BLaER1 treated with 17β-estradiol and CSF1 and Interleukin-3, amounts not matched to agents 10 nM and 100 nM (cell line): Measurements from ENCODE around the gene ARAP3.
A peak's percentile ranks its signal among the peaks of the same experiment; 100 is the strongest.

ENCODE experiments used
- H3K27ac ChIP-seq, 11 experiments: shearing (Covaris generic); formaldehyde crosslinking; 2 replicates each; pipeline ENCODE4 v1.8.1; 2022
- H3K27me3 ChIP-seq, 11 experiments: shearing (Covaris generic); formaldehyde crosslinking; 2 replicates each; pipeline ENCODE4 v1.8.1; 2022
- H3K36me3 ChIP-seq, 11 experiments: shearing (Covaris generic); formaldehyde crosslinking; 2 replicates each; pipeline ENCODE4 v1.8.1; 2022
- H3K4me1 ChIP-seq, 10 experiments: shearing (Covaris generic); formaldehyde crosslinking; 2 replicates each; pipeline ENCODE4 v1.8.1; 2022
- H3K4me2 ChIP-seq, 11 experiments: shearing (Covaris generic); formaldehyde crosslinking; 2 replicates each; pipeline ENCODE4 v1.8.1; 2022
- H3K4me3 ChIP-seq, 10 experiments: shearing (Covaris generic); formaldehyde crosslinking; 2 replicates each; pipeline ENCODE4 v1.8.1; 2022
- H3K9ac ChIP-seq, 11 experiments: shearing (Covaris generic); formaldehyde crosslinking; 2 replicates each; pipeline ENCODE4 v1.8.1; 2022
- H3K9me3 ChIP-seq, 11 experiments: shearing (Covaris generic); formaldehyde crosslinking; replicated peaks in 1 of 11; 2 replicates each; pipeline ENCODE4 v1.8.1; 2022
- H4K20me1 ChIP-seq, 11 experiments: shearing (Covaris generic); formaldehyde crosslinking; 2 replicates each; pipeline ENCODE4 v1.8.1; 2022
- Cebpa-rat ChIP-seq, 11 experiments: shearing (Covaris generic); IDR thresholded peaks; 2 replicates each; pipeline ENCODE4 v1.8.1; 2022

ARAP3 gene

DNA sequence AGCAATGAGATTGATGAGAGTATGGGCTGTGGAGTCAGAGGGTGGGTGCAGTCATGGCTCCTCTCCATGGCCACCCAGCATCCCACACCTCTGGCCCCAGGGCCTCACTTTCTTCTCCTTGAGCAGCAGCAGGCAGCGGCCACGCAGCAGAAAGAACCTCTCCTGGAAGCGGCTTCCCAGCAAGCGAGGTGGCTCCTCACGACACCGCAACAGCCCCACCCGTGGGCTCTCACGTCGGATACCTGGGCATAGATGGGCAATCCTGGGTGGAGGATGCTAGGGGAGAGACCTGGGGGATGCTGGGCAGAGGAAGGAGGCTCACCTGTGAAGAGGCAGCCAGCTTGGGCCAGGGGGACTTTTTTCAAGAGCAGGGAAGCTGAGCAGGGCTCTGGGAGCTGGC is 25.6 kb downstream of the ARAP3 start:
- TF ChIP-seq Cebpa-rat (IDR thresholded peaks at IDR 0.05), result no peak
- Histone ChIP-seq H3K27ac (no peak overlapping the region), H3K4me3 (no peak overlapping the region), H3K27me3 (no peaks in the 10 kb centered on the region), H3K4me2 (no peak overlapping the region; a peak in 1 of 22 replicates), H3K36me3 (peaks cover 0 to 81% (median 29%) of the 10 kb centered on the region in 11 experiments; a peak in 14 of 22 replicates), H4K20me1 (peaks cover 0 to 12% (median 0%) of the 10 kb centered on the region in 11 experiments; a peak in 1 of 22 replicates), H3K9ac (no peak overlapping the region), H3K4me1 (peaks cover 6 to 15% (median 7%) of the 10 kb centered on the region in 10 experiments), H3K9me3 (peaks cover 0 to 5% (median 0%) of the 10 kb centered on the region in 11 experiments; a peak in 2 of 22 replicates)

DNA sequence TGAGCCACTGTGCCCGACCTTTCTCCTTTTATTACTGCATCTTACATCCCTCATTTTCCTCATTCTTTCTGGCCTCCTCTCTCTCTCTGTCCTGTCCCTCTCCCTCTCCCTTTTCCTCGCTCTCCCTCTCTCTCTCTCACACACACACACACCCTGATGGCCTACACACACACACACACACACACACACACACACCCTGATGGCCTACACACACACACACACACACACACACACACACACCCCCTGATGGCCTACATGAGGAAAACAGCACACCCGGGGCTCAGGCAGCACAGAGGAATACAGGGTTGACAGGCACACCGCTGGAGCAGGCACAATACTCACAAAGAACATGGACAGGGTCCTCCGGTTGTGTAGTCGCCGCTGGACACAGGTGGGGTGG is 27.0 kb downstream of the ARAP3 start:
- no peak overlapping the region for H3K4me3 ChIP-seq
- H3K4me1 ChIP-seq, result peaks cover 7 to 26% (median 16%) of the 10 kb centered on the region in 10 experiments
- no peak for TF ChIP-seq Cebpa-rat (IDR thresholded peaks at IDR 0.05)
- H3K9me3 ChIP-seq, result peaks cover 0 to 5% (median 0%) of the 10 kb centered on the region in 11 experiments; a peak in 2 of 22 replicates
- no peak overlapping the region for H3K27ac ChIP-seq
- no peak overlapping the region for H3K4me2 ChIP-seq
- H3K27me3 ChIP-seq, result no peaks in the 10 kb centered on the region
- H3K36me3 ChIP-seq, result peaks cover 0 to 71% (median 23%) of the 10 kb centered on the region in 11 experiments; a peak in 14 of 22 replicates
- no peak overlapping the region for H3K9ac ChIP-seq
- H4K20me1 ChIP-seq, result peaks cover 0 to 12% (median 0%) of the 10 kb centered on the region in 11 experiments; a peak in 1 of 22 replicates

DNA sequence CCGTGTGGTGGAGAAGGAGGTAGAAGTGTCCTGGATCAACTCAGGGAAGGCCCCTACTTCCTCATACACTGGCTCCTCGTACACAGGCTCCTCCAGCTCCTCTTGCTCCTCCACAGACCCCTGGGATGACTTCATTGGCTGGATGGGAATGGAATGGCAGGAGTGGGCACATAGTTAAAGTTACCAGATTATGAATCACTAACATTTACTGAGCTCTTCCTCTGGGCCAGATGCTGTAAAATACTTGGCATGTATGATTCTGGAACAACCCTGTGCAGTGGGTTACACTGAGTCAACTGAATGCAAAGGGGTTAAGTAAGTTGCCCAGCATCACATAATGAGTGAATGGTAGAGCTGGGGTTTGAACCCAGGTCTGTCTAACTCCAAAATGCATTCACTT is 27.7 kb downstream of the ARAP3 start:
- no peak overlapping the region for H3K27ac ChIP-seq
- peaks cover 0 to 2% (median 0%) of the 10 kb centered on the region in 11 experiments; a peak in 2 of 22 replicates for H3K9me3 ChIP-seq
- H3K4me3 ChIP-seq, result no peak overlapping the region
- TF ChIP-seq Cebpa-rat (IDR thresholded peaks at IDR 0.05), result no peak
- H3K27me3 ChIP-seq, result no peaks in the 10 kb centered on the region
- peaks cover 0 to 12% (median 0%) of the 10 kb centered on the region in 11 experiments; a peak in 2 of 22 replicates for H4K20me1 ChIP-seq
- peaks cover 0 to 64% (median 16%) of the 10 kb centered on the region in 11 experiments; a peak in 13 of 22 replicates for H3K36me3 ChIP-seq
- H3K4me2 ChIP-seq, result no peak overlapping the region
- no peak overlapping the region for H3K9ac ChIP-seq
- peaks cover 7 to 33% (median 18%) of the 10 kb centered on the region in 10 experiments for H3K4me1 ChIP-seq

DNA sequence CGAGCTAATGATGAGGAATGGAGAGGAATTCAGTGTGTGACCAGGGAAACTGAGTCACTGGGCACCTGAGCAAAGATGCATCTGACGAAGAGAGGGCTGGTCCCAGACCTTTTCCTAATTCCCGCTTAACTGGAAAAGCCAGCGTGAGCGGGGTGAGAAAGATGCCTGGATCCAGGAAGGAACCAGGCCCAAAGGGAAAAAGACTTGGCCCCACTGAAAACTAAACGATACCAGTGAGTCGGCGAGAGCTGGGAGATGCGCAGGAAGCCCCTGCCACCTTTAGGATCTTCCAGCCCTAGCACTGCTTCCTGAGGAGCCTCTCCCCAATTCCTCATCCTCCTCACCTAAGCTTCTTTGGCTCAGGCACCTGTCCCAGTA is 30.3 kb downstream of the ARAP3 start:
- Histone ChIP-seq H3K9ac (peak overlapping the region; percentile 56 to 79 (median 75); a peak in 21 of 22 replicates), H3K27ac (peak overlapping the region; percentile 32 to 78 (median 69); a peak in 17 of 22 replicates), H3K9me3 (no peaks in the 10 kb centered on the region), H4K20me1 (peaks cover 0 to 31% (median 0%) of the 10 kb centered on the region in 11 experiments; a peak in 4 of 22 replicates), H3K4me1 (peaks cover 7 to 28% (median 18%) of the 10 kb centered on the region in 10 experiments), H3K4me2 (peak overlapping the region; percentile 82 to 94 (median 84)), H3K27me3 (no peaks in the 10 kb centered on the region), H3K36me3 (peaks cover 12 to 62% (median 26%) of the 10 kb centered on the region in 11 experiments; a peak in 21 of 22 replicates), H3K4me3 (peak overlapping the region; percentile 56 to 75 (median 66))
- no peak for TF ChIP-seq Cebpa-rat (IDR thresholded peaks at IDR 0.05)

DNA sequence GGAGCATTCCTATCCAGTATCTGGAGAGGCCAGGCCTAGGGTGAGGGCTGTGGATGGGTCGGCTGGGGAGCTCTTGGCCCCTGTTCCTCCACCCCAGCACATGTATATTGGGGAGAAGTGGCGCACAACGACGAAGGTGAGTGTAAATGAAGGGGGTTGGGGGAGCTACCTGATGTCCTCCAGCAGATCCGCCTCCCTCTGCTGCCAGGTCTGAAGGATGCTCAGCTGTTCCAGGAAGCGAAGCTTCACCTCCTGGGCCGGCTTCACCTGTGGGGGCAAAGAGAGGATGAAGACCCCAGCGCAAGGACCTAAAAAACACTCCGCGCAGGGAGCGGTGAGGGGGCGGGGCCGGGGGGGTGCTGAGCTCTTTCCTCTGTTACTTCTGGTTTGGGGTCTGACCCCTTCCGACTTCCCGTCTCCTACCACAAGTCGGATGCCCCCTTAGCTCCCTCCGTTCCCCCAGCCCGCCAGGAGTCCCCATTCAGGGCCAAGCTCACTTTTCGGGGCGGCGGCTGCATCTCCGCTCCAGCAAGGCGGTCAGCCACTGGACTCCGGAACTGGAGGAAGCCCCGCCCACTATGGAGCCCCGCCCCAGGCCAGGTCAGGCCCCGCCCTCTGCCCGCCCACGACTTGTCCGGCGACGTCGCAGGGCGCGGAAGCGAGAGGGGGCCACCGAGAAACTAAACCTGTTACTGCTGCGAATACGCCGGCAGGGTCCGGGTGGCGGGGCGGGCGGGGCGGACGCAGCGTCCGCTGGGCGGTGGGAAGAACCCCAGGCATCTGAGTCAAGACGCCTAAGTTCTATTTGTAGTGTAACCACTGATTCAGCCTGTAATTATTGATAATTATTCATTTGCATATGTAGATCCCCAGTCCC is 30.9 kb downstream of the ARAP3 start, which contains the start of gene FCHSD1:
TSS of gene FCHSD1 (minus strand) at position 568 of the 877 bp plus-strand sequence. CDS start at position 518, 50 bp downstream.
- Histone ChIP-seq H3K4me2 (peak within 1 kb of the TSS; percentile 82 to 94 (median 86)), H3K4me1 (peaks cover 7 to 28% (median 24%) of the 10 kb centered on the region in 10 experiments), H3K36me3 (peaks cover 18 to 62% (median 32%) of the 10 kb centered on the region in 11 experiments), H3K27me3 (no peaks in the 10 kb centered on the region), H3K27ac (peak within 1 kb of the TSS; percentile 36 to 78 (median 69); a peak in 21 of 22 replicates), H3K9ac (peak within 1 kb of the TSS; percentile 56 to 79 (median 75); a peak in 21 of 22 replicates), H3K9me3 (no peaks in the 10 kb centered on the region), H4K20me1 (peaks cover 0 to 32% (median 0%) of the 10 kb centered on the region in 11 experiments; a peak in 5 of 22 replicates), H3K4me3 (peak within 1 kb of the TSS; percentile 56 to 75 (median 66))
- TF ChIP-seq Cebpa-rat (IDR thresholded peaks at IDR 0.05), result no peak

DNA sequence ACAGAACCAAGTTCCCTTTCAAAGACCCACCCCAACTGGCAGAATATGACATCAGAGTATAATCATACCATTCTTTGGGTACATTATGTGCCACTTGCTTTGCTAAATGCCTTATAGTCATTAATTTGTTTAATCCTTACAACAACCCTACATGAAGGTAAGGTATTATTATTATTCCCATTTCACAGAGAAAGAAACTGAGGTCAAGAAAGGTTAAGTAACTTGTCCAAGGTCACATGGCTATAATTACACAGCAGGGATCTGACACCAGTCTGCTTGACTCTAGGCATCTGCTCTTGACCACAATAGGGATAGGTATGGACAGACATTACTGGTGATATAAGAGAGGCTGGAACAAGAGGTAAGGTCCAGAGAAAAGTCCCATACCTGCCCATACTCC is 32.1 kb downstream of the ARAP3 start:
- peak overlapping the region in 10 of 11 experiments; percentile 82 to 94 (median 88); a peak in 17 of 22 replicates for H3K4me2 ChIP-seq
- peaks cover 0 to 37% (median 0%) of the 10 kb centered on the region in 11 experiments; a peak in 5 of 22 replicates for H4K20me1 ChIP-seq
- H3K4me3 ChIP-seq, result no peak overlapping the region; a peak in 1 of 20 replicates
- peaks cover 28 to 62% (median 40%) of the 10 kb centered on the region in 11 experiments for H3K36me3 ChIP-seq
- H3K9me3 ChIP-seq, result no peaks in the 10 kb centered on the region
- H3K27ac ChIP-seq, result no peak overlapping the region
- TF ChIP-seq Cebpa-rat (IDR thresholded peaks at IDR 0.05), result no peak
- peaks cover 15 to 34% (median 27%) of the 10 kb centered on the region in 10 experiments for H3K4me1 ChIP-seq
- H3K27me3 ChIP-seq, result no peaks in the 10 kb centered on the region
- H3K9ac ChIP-seq, result peak overlapping the region in 2 of 11 experiments; percentile 0 to 78; a peak in 3 of 22 replicates

DNA sequence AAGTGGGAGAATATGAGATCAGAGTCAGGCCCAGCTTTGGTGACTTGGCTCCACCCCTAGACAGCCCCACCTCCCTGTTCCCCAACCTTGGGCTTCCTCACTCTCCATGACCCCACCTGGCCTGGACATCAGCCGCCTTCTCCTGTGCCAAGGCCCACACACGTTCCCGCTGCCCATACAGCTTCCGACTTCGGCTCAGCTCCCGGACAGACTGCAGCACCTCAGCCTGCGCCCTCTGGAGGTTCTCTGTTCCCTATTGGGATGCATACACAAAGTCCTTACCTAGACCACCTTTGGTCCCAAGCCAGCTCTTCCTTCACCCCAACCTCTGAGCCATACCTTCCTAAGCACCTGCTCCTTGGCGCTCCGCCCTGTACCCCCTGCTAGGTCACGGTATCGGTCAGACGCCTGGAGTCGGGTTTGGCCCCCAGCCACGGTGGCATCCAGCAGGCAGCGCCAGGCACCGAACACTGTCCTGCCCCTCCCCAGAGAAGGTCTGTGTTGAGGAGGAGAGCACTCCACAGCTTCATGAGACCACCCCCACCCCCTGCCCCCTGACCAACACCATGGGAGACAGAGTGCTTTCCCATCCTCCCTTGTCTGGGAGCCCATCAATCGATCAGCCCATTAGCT is 32.9 kb downstream of the ARAP3 start:
- Histone ChIP-seq H3K4me3 (no peak overlapping the region), H3K9ac (no peak overlapping the region), H4K20me1 (peaks cover 0 to 44% (median 0%) of the 10 kb centered on the region in 11 experiments; a peak in 5 of 22 replicates), H3K27ac (no peak overlapping the region), H3K9me3 (no peaks in the 10 kb centered on the region), H3K4me1 (peaks cover 15 to 34% (median 30%) of the 10 kb centered on the region in 10 experiments), H3K36me3 (peaks cover 36 to 62% (median 42%) of the 10 kb centered on the region in 11 experiments), H3K4me2 (peak overlapping the region in 3 of 11 experiments; percentile 86 to 94 (median 94); a peak in 2 of 22 replicates), H3K27me3 (no peaks in the 10 kb centered on the region)
- TF ChIP-seq Cebpa-rat (IDR thresholded peaks at IDR 0.05), result no peak

DNA sequence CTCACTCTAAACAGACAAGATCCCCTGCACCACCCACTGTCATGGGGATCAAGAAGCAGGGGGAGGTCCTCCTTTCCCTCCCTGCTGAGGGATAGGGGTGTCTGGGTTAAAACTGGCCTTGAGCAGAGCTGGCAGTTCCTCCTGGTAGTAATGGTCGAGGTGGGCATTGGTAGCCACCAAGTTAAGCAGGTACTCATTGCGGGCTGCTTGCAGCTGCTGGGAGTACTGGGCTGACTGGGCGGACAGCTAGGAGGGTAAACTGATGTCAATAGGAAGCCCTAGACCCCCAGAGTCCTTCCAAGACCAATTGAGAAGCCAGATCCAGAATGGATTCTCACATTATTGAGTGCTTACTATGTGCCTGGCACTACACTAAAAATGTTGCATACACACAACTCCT is 34.2 kb downstream of the ARAP3 start:
- H3K27me3 ChIP-seq, result no peaks in the 10 kb centered on the region
- no peaks in the 10 kb centered on the region for H3K9me3 ChIP-seq
- peaks cover 22 to 46% (median 40%) of the 10 kb centered on the region in 10 experiments for H3K4me1 ChIP-seq
- H3K4me2 ChIP-seq, result no peak overlapping the region
- no peak for TF ChIP-seq Cebpa-rat (IDR thresholded peaks at IDR 0.05)
- peaks cover 0 to 49% (median 0%) of the 10 kb centered on the region in 11 experiments; a peak in 5 of 22 replicates for H4K20me1 ChIP-seq
- no peak overlapping the region for H3K4me3 ChIP-seq
- H3K9ac ChIP-seq, result no peak overlapping the region
- H3K36me3 ChIP-seq, result peaks cover 36 to 61% (median 48%) of the 10 kb centered on the region in 11 experiments
- H3K27ac ChIP-seq, result no peak overlapping the region
